ENCODE results near the gene IFT122.
A peak's percentile ranks its signal among the peaks of the same experiment; 100 is the strongest.

The IFT122 gene

DNA sequence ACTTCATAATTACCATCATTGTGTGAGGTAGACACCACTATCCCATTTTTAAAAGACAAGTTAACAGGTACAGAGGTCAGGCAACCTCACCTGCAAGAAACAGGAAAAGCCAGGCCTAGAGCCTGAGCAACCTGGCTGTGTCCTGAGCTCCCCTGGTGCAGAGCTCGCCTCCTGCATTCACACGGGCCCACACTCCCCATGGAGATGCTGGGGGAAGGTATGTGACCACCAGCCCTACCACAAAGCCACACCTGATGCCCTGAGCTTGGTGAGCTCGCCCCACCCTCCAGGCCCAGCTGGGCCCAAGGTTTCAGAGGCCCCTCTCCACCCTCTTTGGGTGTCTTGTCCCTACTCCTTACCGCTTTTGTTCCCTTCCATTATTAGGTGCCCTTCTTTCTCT is 10.4 kb upstream of the IFT122 start:
- TF ChIP-seq, protein P1, sequence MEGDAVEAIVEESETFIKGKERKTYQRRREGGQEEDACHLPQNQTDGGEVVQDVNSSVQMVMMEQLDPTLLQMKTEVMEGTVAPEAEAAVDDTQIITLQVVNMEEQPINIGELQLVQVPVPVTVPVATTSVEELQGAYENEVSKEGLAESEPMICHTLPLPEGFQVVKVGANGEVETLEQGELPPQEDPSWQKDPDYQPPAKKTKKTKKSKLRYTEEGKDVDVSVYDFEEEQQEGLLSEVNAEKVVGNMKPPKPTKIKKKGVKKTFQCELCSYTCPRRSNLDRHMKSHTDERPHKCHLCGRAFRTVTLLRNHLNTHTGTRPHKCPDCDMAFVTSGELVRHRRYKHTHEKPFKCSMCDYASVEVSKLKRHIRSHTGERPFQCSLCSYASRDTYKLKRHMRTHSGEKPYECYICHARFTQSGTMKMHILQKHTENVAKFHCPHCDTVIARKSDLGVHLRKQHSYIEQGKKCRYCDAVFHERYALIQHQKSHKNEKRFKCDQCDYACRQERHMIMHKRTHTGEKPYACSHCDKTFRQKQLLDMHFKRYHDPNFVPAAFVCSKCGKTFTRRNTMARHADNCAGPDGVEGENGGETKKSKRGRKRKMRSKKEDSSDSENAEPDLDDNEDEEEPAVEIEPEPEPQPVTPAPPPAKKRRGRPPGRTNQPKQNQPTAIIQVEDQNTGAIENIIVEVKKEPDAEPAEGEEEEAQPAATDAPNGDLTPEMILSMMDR (IDR thresholded peaks at IDR 0.05; ENCODE audit: borderline replicate concordance, control extremely low read depth, extremely low read depth, insufficient read depth, missing control alignments) = no peak
- in situ Hi-C loops (cut with MboI; ENCODE audit: low sequenced_read_pairs, unreplicated experiment) = no loop called here
- no peak for DNase-seq (ENCODE audit: low spot score)

DNA sequence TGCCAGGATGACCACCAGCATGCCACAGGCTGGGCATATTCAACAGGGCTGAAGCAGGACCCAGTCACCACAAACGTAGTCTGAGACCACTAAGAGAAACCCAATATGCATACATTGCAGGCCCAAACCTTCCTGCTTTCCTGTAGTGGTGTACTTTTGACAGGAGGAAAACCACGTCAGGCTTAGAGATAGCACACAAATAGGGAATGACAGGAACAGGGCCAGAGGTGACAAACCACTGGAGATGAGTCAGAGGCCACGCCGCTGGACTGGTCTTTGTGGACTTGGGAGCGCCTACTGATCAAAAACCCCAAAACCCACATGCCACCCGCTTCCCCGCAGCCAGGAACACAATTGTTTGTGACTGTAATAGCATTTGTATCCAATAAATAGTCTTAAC is 8.0 kb upstream of the IFT122 start:
- no peak for DNase-seq (ENCODE audit: low spot score)
- in situ Hi-C loops (cut with MboI; ENCODE audit: low sequenced_read_pairs, unreplicated experiment) = no loop called here
- TF ChIP-seq, protein P1 (IDR thresholded peaks at IDR 0.05; ENCODE audit: borderline replicate concordance, control extremely low read depth, extremely low read depth, insufficient read depth, missing control alignments) = no peak

DNA sequence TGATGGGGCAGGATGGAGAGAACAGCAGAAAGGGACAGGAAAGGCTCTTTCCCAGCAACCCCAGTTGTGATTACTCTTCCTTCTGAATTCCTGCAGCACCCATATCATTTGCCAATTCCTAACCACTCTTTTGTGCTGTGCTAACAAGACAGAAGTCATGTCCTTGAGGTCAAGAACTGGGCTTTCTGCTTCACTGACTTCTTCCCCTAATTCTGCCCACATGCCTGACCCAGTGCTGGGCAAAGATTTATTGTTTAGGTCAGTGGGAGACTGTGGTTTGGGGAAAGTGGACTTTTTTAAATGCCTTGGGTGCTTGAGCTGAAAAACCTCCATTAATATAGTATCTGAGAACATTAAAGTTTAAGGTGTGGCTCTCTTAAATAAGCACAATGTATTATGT is 7.4 kb upstream of the IFT122 start:
- in situ Hi-C loops (cut with MboI; ENCODE audit: low sequenced_read_pairs, unreplicated experiment) = no loop called here
- DNase-seq (ENCODE audit: low spot score) = no peak
- TF ChIP-seq, protein P1 (IDR thresholded peaks at IDR 0.05; ENCODE audit: borderline replicate concordance, control extremely low read depth, extremely low read depth, insufficient read depth, missing control alignments) = no peak

DNA sequence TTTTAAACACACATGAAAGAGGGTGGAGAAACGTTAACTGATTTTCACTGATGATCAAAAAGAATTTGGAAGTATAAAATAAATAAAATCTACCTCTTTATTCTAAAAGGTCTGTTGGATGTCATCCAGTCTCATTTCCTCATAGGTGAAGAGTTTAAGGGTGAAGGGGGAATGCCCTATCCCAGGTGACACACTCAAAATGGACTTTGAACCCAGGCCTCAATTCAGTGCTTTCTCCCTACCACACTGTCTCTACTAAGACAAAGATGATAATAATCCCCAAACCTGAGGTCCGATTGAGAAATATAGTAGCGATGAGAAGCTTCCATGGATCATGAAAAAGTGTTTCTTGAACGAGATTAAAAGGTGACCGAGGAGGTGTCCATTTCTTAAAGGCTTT is 6.5 kb upstream of the IFT122 start:
- DNase-seq (ENCODE audit: low spot score) = no peak
- TF ChIP-seq, protein P1 (IDR thresholded peaks at IDR 0.05; ENCODE audit: borderline replicate concordance, control extremely low read depth, extremely low read depth, insufficient read depth, missing control alignments) = no peak
- in situ Hi-C loops (cut with MboI; ENCODE audit: low sequenced_read_pairs, unreplicated experiment) = no loop called here

DNA sequence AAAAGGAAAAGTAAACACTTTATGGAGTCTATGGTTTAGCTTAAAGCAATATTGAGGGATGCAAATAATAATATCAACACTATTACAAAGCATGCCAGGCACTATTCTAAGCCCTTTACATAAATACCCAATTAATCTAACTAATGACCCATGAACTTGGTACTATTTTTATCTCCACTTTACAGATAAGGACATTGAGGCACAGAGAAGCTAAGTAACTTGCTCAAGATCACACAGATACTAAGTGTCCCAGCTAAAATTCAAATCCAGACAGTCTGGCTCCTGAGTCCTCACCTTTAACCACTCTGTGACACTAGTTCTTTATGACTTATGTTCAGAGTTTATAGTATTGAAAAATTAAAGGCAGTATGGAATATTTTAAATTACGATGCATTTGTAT is 5.9 kb upstream of the IFT122 start:
- in situ Hi-C loops (cut with MboI; ENCODE audit: low sequenced_read_pairs, unreplicated experiment) = no loop called here
- TF ChIP-seq, protein P1 (IDR thresholded peaks at IDR 0.05; ENCODE audit: borderline replicate concordance, control extremely low read depth, extremely low read depth, insufficient read depth, missing control alignments) = no peak
- DNase-seq (ENCODE audit: low spot score) = no peak

DNA sequence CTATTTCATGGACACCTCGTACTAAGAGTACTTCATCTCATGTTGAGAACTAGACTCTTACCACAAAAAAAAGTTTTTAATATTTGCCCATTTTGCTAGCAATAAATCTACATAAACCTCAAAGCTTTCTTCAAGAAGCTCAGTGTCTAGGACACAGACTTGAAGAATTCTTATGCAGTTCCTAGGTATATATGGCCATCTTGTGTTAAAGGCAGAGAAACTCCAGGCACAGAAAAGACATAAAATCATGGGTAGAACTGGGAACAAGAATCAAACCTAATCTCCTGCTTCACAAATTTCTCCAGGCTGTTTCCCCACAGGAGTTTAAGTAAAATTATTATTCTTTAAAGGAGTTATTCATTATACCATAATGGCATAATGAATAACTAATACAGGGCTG is 4.7 kb upstream of the IFT122 start:
- TF ChIP-seq, protein P1 (IDR thresholded peaks at IDR 0.05; ENCODE audit: borderline replicate concordance, control extremely low read depth, extremely low read depth, insufficient read depth, missing control alignments) = peak; percentile 10
- in situ Hi-C loops (cut with MboI; ENCODE audit: low sequenced_read_pairs, unreplicated experiment) = no loop called here
- no peak for DNase-seq (ENCODE audit: low spot score)
